ENCODE data around the gene CNKSR2.

- TF ChIP-seq, protein P1, sequence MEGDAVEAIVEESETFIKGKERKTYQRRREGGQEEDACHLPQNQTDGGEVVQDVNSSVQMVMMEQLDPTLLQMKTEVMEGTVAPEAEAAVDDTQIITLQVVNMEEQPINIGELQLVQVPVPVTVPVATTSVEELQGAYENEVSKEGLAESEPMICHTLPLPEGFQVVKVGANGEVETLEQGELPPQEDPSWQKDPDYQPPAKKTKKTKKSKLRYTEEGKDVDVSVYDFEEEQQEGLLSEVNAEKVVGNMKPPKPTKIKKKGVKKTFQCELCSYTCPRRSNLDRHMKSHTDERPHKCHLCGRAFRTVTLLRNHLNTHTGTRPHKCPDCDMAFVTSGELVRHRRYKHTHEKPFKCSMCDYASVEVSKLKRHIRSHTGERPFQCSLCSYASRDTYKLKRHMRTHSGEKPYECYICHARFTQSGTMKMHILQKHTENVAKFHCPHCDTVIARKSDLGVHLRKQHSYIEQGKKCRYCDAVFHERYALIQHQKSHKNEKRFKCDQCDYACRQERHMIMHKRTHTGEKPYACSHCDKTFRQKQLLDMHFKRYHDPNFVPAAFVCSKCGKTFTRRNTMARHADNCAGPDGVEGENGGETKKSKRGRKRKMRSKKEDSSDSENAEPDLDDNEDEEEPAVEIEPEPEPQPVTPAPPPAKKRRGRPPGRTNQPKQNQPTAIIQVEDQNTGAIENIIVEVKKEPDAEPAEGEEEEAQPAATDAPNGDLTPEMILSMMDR (conservative IDR thresholded peaks at IDR 0.05 in 1 of 2, IDR thresholded peaks at IDR 0.05 in 1 of 2; ENCODE audit: extremely low read depth in 1 of 2, insufficient read depth in 1 of 2, low read depth in 1 of 2, low read length in 2 of 2): no peak
- TF ChIP-seq EZH2 (IDR thresholded peaks at IDR 0.05; ENCODE audit: borderline replicate concordance, low read length): no peak
These were observed 185.2 kb downstream of the CNKSR2 start for GRCh38 chrX:21559417-21559816.

Data from mammary epithelial cell (primary cell).